ENCODE measurements around the gene TRMO. TPM values are rescaled to one million over a fixed set of nuclear protein-coding genes. Genes with fewer than 3 reads are reported as not detected.

The TRMO gene
- total and polyA plus RNA-seq, 9 of the 15 experiments (the other 6 are each of a cell fraction or from before 2014, with no cell fraction given): 5.6 to 22.4 (median 16.2) TPM

- intact Hi-C loops (cut with micrococcal nuclease) (no loop called here), in situ Hi-C loops (cut with MboI) (no loop called here)
- ChIA-PET CTCF (ENCODE audit: low intra/inter-chr PET ratio) (no interaction called here), POLR2A (interaction anchor here (1.6 kb wide), 1 partner anchor 11 kb away, joined by 7 read pairs; no protein-coding TSS in a partner anchor)
- Histone ChIP-seq H4K20me1 (replicated peaks; ENCODE audit: control insufficient read depth, insufficient read depth, low read length) (no peaks in the 10 kb centered on the region), H3K4me2 (ENCODE audit: insufficient read depth, low read length) (no peak overlapping the region), H3K9ac (ENCODE audit: insufficient read depth in 1 of 2, low read depth in 2 of 2, low read length in 2 of 2) (no peak overlapping the region), H3K27me3 (ENCODE audit: control insufficient read depth in 2 of 2, insufficient read depth in 2 of 2, low read length in 2 of 2) (peaks cover 6 to 31% of the 10 kb centered on the region in 2 experiments; a peak in 4 of 5 replicates), H3K79me2 (ENCODE audit: control insufficient read depth, insufficient read depth, low read length) (no peaks in the 10 kb centered on the region), H3K4me3 (no peak overlapping the region), H3K27ac (ENCODE audit: extremely low read depth, low read depth, low read length) (no peak overlapping the region), H2AFZ (ENCODE audit: low read depth, low read length) (no peak overlapping the region), H3K4me1 (replicated peaks in 1 of 2; ENCODE audit: control insufficient read depth in 2 of 2, insufficient read depth in 2 of 2, low read length in 2 of 2) (no peaks in the 10 kb centered on the region), H3K36me3 (ENCODE audit: control insufficient read depth, insufficient read depth, low read length) (no peaks in the 10 kb centered on the region), H3K9me3 (replicated peaks; ENCODE audit: control insufficient read depth, insufficient read depth, low read depth, low read length) (no peaks in the 10 kb centered on the region), H3K9me1 (ENCODE audit: control insufficient read depth, insufficient read depth, low read length) (no peaks in the 10 kb centered on the region)
- ATAC-seq (no peak), DNase-seq (ENCODE audit: extremely low read depth in 1 of 4, low spot score in 3 of 4) (no peak), FAIRE-seq (no peak)
- WGBS (ENCODE audit: insufficient coverage, low coverage, missing lambda C conversion rate): 3% methylated on average over 5 of the region's 5 CpGs
- no TSS peak for BruUV-seq (replicated peaks)
- peak; percentile 17 for TF ChIP-seq ZFP36 (IDR thresholded peaks at IDR 0.05; ENCODE audit: low read depth, low read length, partially characterized antibody)
- TF ChIP-seq, protein P1, sequence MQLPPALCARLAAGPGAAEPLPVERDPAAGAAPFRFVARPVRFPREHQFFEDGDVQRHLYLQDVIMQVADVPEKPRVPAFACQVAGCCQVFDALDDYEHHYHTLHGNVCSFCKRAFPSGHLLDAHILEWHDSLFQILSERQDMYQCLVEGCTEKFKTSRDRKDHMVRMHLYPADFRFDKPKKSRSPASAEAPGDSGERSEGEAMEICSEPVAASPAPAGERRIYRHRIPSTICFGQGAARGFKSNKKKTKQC (CRISPR knock-in tag; IDR thresholded peaks at IDR 0.05): no peak
- no peak for TF ChIP-seq PCBP1 (IDR thresholded peaks at IDR 0.05; ENCODE audit: low read depth, low read length, poor library complexity, severe bottlenecking)
- no peak for TF ChIP-seq FOXJ3 (CRISPR knock-in tag; IDR thresholded peaks at IDR 0.05)
Measured at GRCh38 chr9:97875111-97875510, 47.2 kb downstream of the TRMO start.

GRCh38 chr9:97874624-97875023, 47.7 kb downstream of the TRMO start:
- TF ChIP-seq HNRNPLL (IDR thresholded peaks at IDR 0.05; ENCODE audit: low read depth, low read length, poor library complexity, severe bottlenecking) (no peak), PRDM10 (IDR thresholded peaks at IDR 0.05; ENCODE audit: partially characterized antibody) (peak; percentile 14)
- Histone ChIP-seq H2AFZ (ENCODE audit: low read depth, low read length) (no peak overlapping the region), H3K9ac (ENCODE audit: insufficient read depth in 1 of 2, low read depth in 2 of 2, low read length in 2 of 2) (no peak overlapping the region), H3K4me1 (replicated peaks in 1 of 2; ENCODE audit: control insufficient read depth in 2 of 2, insufficient read depth in 2 of 2, low read length in 2 of 2) (no peaks in the 10 kb centered on the region), H3K4me2 (ENCODE audit: insufficient read depth, low read length) (no peak overlapping the region), H3K27ac (ENCODE audit: extremely low read depth, low read depth, low read length) (no peak overlapping the region), H3K4me3 (no peak overlapping the region), H3K36me3 (ENCODE audit: control insufficient read depth, insufficient read depth, low read length) (no peaks in the 10 kb centered on the region), H3K27me3 (ENCODE audit: control insufficient read depth in 2 of 2, insufficient read depth in 2 of 2, low read length in 2 of 2) (peaks cover 6 to 31% of the 10 kb centered on the region in 2 experiments; a peak in 4 of 5 replicates), H3K79me2 (ENCODE audit: control insufficient read depth, insufficient read depth, low read length) (no peaks in the 10 kb centered on the region), H4K20me1 (replicated peaks; ENCODE audit: control insufficient read depth, insufficient read depth, low read length) (no peaks in the 10 kb centered on the region), H3K9me1 (ENCODE audit: control insufficient read depth, insufficient read depth, low read length) (no peaks in the 10 kb centered on the region), H3K9me3 (replicated peaks; ENCODE audit: control insufficient read depth, insufficient read depth, low read depth, low read length) (no peaks in the 10 kb centered on the region)
- ATAC-seq: no peak
- no peak for DNase-seq (ENCODE audit: extremely low read depth in 1 of 4, low spot score in 3 of 4)
- no TSS peak for BruUV-seq (replicated peaks)
- in situ Hi-C loops (cut with MboI): no loop called here
- WGBS (ENCODE audit: insufficient coverage, low coverage, missing lambda C conversion rate): 4% methylated on average over 6 of the region's 6 CpGs
- CTCF ChIA-PET (ENCODE audit: low intra/inter-chr PET ratio): no interaction called here
- FAIRE-seq: no peak
- POLR2A ChIA-PET: interaction anchor here (1.6 kb wide), 1 partner anchor 11 kb away, joined by 7 read pairs; no protein-coding TSS in a partner anchor
- intact Hi-C loops (cut with micrococcal nuclease): no loop called here
